ENCODE data around the gene IRF2BP2. TPM values are rescaled to one million over a fixed set of nuclear protein-coding genes. Genes with fewer than 3 reads are reported as not detected.

IRF2BP2 gene
- total and polyA plus RNA-seq, 2 of the 13 experiments (the other 11 are each of a cell fraction or from before 2014, with no cell fraction given) = 140 to 147 TPM

DNA sequence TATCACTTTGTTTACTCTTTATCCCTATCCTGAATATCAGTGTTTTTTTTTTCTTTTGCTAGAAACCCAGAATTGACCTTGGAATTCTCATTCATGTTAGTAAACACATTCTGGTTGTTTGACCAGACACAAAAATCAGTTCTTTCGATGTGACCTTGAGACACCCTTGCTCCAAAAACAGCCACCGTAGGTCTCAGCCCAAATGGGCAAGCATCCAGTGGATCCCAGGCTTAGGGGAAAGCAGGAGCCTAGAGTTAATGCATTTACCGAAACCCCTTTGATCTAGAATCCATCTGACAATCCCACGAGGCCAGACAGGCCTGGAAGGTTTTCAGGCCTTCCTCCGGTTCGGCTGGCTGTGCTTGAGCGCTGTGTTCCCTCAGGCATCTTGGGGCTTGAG lies 47.6 kb downstream of the IRF2BP2 start (continued):
- TF ChIP-seq, protein P1, sequence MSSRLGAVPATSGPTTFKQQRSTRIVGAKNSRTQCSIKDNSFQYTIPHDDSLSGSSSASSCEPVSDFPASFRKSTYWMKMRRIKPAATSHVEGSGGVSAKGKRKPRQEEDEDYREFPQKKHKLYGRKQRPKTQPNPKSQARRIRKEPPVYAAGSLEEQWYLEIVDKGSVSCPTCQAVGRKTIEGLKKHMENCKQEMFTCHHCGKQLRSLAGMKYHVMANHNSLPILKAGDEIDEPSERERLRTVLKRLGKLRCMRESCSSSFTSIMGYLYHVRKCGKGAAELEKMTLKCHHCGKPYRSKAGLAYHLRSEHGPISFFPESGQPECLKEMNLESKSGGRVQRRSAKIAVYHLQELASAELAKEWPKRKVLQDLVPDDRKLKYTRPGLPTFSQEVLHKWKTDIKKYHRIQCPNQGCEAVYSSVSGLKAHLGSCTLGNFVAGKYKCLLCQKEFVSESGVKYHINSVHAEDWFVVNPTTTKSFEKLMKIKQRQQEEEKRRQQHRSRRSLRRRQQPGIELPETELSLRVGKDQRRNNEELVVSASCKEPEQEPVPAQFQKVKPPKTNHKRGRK (CRISPR knock-in tag; IDR thresholded peaks at IDR 0.05) = no peak
- TF ChIP-seq, protein P2, sequence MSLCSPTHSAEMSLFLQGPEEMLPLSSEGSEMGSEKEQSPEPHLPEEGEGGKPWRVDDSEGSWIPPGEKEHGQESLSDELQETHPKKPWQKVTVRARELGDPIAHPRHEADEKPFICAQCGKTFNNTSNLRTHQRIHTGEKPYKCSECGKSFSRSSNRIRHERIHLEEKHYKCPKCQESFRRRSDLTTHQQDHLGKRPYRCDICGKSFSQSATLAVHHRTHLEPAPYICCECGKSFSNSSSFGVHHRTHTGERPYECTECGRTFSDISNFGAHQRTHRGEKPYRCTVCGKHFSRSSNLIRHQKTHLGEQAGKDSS (CRISPR knock-in tag; IDR thresholded peaks at IDR 0.05; ENCODE audit: borderline replicate concordance, low read depth) = no peak
- TF ChIP-seq, protein P3, sequence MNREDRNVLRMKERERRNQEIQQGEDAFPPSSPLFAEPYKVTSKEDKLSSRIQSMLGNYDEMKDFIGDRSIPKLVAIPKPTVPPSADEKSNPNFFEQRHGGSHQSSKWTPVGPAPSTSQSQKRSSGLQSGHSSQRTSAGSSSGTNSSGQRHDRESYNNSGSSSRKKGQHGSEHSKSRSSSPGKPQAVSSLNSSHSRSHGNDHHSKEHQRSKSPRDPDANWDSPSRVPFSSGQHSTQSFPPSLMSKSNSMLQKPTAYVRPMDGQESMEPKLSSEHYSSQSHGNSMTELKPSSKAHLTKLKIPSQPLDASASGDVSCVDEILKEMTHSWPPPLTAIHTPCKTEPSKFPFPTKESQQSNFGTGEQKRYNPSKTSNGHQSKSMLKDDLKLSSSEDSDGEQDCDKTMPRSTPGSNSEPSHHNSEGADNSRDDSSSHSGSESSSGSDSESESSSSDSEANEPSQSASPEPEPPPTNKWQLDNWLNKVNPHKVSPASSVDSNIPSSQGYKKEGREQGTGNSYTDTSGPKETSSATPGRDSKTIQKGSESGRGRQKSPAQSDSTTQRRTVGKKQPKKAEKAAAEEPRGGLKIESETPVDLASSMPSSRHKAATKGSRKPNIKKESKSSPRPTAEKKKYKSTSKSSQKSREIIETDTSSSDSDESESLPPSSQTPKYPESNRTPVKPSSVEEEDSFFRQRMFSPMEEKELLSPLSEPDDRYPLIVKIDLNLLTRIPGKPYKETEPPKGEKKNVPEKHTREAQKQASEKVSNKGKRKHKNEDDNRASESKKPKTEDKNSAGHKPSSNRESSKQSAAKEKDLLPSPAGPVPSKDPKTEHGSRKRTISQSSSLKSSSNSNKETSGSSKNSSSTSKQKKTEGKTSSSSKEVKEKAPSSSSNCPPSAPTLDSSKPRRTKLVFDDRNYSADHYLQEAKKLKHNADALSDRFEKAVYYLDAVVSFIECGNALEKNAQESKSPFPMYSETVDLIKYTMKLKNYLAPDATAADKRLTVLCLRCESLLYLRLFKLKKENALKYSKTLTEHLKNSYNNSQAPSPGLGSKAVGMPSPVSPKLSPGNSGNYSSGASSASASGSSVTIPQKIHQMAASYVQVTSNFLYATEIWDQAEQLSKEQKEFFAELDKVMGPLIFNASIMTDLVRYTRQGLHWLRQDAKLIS (CRISPR knock-in tag; IDR thresholded peaks at IDR 0.05) = no peak
- TF ChIP-seq SP2 (CRISPR knock-in tag; IDR thresholded peaks at IDR 0.05) (no peak), ZSCAN21 (CRISPR knock-in tag; IDR thresholded peaks at IDR 0.05; ENCODE audit: borderline replicate concordance) (no peak), PHF20 (CRISPR knock-in tag; IDR thresholded peaks at IDR 0.05) (no peak), SMAD9 (CRISPR knock-in tag; IDR thresholded peaks at IDR 0.05) (no peak), AGO1 (IDR thresholded peaks at IDR 0.05; ENCODE audit: low read depth, low read length, poor library complexity, severe bottlenecking) (no peak), ZSCAN29 (CRISPR knock-in tag; conservative IDR thresholded peaks at IDR 0.05) (no peak), REXO4 (CRISPR knock-in tag; IDR thresholded peaks at IDR 0.05; ENCODE audit: borderline replicate concordance) (no peak), CCDC6 (CRISPR knock-in tag; IDR thresholded peaks at IDR 0.05) (no peak), TCF7L2 (IDR thresholded peaks at IDR 0.05; ENCODE audit: low read depth, low read length) (0 out of 2 replicates have a peak, but pooled peaks have one; percentile 54), ZNF781 (CRISPR knock-in tag; IDR thresholded peaks at IDR 0.05; ENCODE audit: borderline replicate concordance, not compliant biosample characterization) (no peak), ZNF713 (CRISPR knock-in tag; IDR thresholded peaks at IDR 0.05) (no peak), SP1 (IDR thresholded peaks at IDR 0.05) (no peak), SP1 (CRISPR knock-in tag; IDR thresholded peaks at IDR 0.05) (no peak)
- TF ChIP-seq, protein P4, sequence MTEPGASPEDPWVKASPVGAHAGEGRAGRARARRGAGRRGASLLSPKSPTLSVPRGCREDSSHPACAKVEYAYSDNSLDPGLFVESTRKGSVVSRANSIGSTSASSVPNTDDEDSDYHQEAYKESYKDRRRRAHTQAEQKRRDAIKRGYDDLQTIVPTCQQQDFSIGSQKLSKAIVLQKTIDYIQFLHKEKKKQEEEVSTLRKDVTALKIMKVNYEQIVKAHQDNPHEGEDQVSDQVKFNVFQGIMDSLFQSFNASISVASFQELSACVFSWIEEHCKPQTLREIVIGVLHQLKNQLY (CRISPR knock-in tag; IDR thresholded peaks at IDR 0.05) = peak; percentile 16; the same call in 1 of the 2 replicates
- TF ChIP-seq, protein P5, sequence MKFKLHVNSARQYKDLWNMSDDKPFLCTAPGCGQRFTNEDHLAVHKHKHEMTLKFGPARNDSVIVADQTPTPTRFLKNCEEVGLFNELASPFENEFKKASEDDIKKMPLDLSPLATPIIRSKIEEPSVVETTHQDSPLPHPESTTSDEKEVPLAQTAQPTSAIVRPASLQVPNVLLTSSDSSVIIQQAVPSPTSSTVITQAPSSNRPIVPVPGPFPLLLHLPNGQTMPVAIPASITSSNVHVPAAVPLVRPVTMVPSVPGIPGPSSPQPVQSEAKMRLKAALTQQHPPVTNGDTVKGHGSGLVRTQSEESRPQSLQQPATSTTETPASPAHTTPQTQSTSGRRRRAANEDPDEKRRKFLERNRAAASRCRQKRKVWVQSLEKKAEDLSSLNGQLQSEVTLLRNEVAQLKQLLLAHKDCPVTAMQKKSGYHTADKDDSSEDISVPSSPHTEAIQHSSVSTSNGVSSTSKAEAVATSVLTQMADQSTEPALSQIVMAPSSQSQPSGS (CRISPR knock-in tag; IDR thresholded peaks at IDR 0.05) = no peak
- TF ChIP-seq, protein P6, sequence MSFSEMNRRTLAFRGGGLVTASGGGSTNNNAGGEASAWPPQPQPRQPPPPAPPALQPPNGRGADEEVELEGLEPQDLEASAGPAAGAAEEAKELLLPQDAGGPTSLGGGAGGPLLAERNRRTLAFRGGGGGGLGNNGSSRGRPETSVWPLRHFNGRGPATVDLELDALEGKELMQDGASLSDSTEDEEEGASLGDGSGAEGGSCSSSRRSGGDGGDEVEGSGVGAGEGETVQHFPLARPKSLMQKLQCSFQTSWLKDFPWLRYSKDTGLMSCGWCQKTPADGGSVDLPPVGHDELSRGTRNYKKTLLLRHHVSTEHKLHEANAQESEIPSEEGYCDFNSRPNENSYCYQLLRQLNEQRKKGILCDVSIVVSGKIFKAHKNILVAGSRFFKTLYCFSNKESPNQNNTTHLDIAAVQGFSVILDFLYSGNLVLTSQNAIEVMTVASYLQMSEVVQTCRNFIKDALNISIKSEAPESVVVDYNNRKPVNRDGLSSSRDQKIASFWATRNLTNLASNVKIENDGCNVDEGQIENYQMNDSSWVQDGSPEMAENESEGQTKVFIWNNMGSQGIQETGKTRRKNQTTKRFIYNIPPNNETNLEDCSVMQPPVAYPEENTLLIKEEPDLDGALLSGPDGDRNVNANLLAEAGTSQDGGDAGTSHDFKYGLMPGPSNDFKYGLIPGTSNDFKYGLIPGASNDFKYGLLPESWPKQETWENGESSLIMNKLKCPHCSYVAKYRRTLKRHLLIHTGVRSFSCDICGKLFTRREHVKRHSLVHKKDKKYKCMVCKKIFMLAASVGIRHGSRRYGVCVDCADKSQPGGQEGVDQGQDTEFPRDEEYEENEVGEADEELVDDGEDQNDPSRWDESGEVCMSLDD (CRISPR knock-in tag; IDR thresholded peaks at IDR 0.05; ENCODE audit: borderline replicate concordance) = no peak

All from HepG2 (cell line).